ENCODE data around the gene UBN1.
"Not testable (repeated sequence)": the region's sequence is repeated elsewhere in the genome, so short reads cannot be mapped to it uniquely, and the experiment has no call there.

UBN1 gene

GRCh38 chr16:4904942-4905615 is 57.8 kb downstream of the UBN1 start:
- DNase-seq (ENCODE audit: low read depth): no peak

DNA sequence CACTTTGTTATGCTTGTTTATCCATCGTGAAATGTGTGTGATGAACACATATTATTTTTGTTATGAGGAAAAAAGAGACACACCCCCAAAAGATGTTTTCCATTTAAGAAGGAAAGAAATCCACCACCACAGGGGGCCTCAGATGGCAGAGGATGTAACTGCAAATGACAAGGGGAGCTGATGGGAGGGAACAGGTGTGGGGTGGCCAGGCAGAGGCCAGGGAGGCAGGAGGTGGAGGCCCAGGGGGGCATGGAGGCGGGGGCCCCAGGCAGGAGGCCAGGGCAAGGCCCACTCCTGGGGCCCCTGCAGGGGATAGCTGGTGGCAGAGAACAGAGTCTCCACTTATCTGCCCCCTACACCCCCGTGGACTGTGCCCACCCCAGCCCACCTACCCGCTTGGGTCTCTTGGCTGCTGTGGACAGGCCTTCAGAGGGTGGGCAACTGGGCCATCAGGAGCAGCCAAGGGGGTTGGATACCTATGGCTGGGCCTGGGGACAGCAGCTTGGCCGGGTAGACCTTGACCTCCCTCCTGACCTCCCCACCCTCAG is 61.6 kb downstream of the UBN1 start:
- DNase-seq (ENCODE audit: low read depth): no peak

- no peak for DNase-seq (ENCODE audit: low read depth)
Observed at GRCh38 chr16:4909825-4910224, 62.5 kb downstream of the UBN1 start.

GRCh38 chr16:4910828-4911227 is 63.5 kb downstream of the UBN1 start:
- no peak for DNase-seq (ENCODE audit: low read depth)

DNA sequence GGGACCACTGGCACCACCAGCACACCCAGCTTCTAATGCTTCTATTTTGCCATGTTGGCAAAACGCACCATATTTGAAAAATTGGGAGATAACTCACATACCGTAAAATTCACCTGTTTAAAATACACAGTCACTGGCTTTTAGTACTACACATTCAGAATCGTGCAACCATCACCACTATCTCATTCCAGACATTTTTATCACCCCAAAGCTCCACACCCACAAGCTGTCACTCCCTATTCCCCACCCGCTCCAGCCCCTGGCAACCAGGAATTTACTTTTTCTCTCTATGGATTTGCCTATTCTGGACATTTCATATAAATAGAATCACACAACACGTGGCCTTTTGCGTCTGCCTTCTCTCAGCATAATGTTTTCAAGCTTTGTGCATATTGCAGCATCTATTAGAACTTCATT is 64.7 kb downstream of the UBN1 start:
- DNase-seq (ENCODE audit: low read depth): no peak

DNA sequence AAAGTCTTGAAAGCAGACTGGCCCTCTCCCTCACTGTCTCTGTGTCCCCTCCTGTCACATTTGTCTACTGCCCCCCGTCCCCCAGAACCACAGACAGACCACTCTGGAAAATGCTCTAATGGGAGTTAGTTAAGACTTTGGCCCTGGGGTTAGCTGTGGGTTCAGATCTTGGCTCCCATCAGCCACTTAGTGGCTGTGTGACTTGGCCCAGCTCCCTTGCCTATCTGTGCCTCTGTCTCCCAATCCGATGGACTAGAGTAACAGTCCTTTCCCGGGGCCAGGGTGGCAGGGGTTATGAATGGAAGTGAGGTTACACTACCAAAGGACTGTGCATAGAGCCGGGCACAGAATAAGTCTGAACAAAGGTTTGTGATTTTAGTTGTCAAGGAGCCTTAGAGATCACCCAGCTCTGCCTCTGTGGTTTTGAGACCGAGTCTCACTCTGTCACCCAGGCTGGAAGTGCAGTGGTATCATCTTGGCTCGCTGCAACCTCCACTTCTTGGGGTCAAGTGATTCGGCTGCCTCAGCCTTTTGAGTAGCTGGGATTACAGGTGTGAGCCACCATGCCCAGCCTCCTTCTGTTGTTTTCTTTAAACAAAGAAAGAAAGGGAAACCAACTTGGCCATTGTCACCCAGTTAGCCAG is 66.0 kb downstream of the UBN1 start:
- no peak for DNase-seq (ENCODE audit: low read depth)

DNA sequence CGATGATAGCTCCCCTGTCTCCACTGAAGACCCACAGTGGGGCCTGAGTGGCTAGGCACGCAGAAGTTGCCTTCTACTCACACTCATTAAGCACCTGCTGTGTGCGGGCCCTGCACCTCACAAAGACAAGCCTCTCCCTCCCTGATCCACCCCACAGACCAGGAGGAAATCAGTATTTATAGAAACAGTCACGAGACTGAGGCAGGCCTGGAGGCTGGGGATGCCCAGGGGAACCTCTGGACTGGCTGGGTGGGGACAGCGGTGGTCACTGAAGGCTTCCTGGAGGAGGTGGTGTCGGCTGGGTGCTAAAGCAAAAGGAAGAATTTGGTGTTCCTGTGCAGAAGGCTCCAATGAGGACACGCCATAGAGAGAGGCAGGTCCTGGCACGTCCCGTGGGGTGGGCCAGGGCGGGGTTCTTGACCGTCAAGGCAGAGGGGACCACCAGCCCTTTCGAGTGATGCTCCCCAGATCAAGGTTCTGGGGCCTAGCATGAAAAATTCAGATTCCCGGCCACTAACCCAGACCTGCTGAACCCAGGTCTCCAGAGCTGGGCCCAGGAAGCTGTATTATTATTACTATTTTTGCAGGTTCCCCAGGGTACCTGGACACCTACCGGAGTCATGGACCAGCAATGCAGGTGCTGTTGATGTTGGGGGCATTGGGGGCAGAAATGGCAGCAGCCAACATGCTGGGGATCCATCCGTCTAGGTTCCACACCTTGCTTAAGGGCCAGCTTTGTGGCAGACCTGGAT is 66.7 kb downstream of the UBN1 start:
- no peak for DNase-seq (ENCODE audit: low read depth)

GRCh38 chr16:4914528-4915225 is 67.4 kb downstream of the UBN1 start:
- DNase-seq (ENCODE audit: low read depth): no peak

DNA sequence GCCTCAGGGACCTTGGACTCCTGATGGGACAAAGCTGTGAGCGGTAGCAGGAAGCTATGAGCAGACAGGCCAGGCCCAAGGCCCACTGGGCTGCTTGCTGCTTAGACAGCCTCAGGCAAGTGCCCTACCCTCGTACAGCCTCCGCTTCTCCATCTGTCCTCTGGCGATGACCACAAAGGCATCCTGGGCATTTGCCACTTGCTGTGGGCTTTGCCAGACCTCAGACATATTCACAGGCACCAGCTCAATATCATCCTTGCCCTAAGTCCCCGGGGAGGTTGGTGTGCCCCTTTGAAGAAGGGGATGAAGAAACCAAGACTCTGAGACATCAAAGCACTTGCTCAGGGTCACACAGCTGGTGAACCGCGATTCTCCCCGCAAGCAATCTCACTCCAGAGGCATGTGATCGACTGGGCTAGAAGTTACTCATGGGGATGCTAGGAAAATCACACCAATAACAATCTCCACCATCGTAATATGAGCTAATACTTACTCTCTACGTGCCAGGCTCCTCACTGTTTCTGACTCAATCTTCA is 68.0 kb downstream of the UBN1 start:
- no peak for DNase-seq (ENCODE audit: low read depth)

GRCh38 chr16:4917117-4917516 is 69.8 kb downstream of the UBN1 start:
- DNase-seq (ENCODE audit: low read depth): no peak

- no peak for DNase-seq (ENCODE audit: low read depth)
Observed at GRCh38 chr16:4918781-4919251, 71.5 kb downstream of the UBN1 start.

- DNase-seq (ENCODE audit: low read depth): no peak
Observed at GRCh38 chr16:4920826-4921225, 73.5 kb downstream of the UBN1 start.

GRCh38 chr16:4922721-4923342 is 75.6 kb downstream of the UBN1 start:
- no peak for DNase-seq (ENCODE audit: low read depth)

DNA sequence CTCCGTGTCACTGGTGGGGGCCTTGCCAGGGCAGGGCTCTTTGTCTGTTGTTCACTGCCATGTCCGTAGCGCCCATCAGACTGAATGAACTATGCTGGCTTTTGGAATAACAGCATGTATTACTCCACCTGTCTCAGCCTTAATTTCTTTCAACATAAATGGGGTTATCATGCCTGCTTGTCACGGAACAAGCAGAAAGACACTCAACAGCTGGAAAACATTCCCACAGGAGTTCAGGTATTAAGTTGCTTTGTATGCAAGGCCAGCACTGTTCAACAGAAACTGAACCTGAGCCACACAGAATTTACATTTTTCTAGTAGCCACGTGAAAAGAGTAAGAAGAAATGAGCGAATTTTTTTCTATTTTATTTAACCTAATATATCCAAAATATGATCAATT is 76.6 kb downstream of the UBN1 start:
- no peak for DNase-seq (ENCODE audit: low read depth)

GRCh38 chr16:4924593-4925292 is 77.5 kb downstream of the UBN1 start:
- no peak for DNase-seq (ENCODE audit: low read depth)

DNA sequence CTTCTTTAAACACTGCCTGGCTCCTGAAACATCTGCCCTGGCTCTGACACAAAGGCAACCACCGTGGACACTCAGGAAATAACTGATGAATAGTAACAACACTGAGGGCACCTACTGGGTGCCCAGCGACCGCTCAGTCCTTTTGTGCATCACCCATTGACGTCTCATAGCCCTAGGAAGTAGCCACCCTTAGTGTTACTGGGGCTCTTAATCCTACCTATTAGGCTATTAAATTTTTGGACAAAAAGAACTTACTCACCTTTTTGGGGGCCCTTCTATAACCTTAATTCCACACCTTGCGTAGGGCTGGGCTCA is 78.0 kb downstream of the UBN1 start:
- DNase-seq (ENCODE audit: low read depth): no peak

DNA sequence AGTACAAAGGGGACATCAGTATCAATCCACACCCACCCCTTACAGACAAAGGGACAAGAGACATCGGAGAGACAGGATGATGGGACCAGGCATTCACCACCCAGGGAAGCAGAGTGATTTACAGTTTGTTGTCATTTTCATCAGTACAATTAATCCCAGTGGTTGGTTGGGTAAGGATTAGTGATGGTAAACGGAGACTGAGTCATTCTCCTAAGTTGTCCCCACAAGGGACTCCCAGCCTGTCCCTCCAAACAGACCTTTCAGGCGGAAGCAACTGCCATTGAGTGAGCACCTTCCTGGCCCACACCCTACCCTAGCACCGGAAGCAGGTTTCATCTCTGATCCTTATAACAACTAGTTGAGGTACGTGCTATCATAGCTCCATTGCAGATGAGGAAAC is 78.5 kb downstream of the UBN1 start:
- DNase-seq (ENCODE audit: low read depth): no peak

DNA sequence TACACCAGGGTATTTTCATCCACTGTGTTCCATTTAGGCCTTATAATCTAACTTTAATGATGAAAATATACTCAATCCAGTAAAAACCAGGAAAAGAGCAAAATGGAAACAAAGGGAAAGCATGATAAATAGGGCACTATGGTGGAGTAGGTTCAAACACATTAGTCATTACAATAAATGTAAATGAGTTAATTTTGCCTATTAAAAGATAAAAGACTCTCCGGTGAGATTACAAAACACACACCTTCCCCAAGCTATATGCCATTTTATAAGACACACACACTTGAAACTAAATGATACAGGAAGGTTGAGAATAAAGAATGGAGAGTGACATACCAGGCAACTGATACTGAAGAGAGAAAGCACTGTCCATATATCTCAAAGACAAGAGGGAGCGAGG is 79.6 kb downstream of the UBN1 start:
- no peak for DNase-seq (ENCODE audit: low read depth)

GRCh38 chr16:4927661-4928060 is 80.4 kb downstream of the UBN1 start:
- DNase-seq (ENCODE audit: low read depth): no peak

DNA sequence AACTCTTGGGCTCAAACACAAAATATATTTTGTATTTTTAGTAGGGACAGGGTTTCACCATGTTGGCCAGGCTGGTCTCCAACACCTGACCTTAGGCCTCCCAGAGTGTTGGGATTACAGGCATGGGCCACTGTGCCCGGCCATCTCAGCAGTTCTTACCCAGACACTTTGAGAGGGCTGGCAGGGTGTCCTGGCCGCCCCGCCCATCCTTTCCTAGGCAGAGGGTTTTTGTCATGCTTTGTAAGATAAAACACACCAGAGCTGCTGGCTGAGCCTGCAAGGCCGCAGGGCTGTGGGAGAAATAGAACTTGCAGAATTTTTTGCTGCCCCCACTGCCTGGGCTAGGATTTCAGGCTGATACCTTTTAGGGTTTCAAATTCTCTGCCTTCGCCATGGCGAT is 80.9 kb downstream of the UBN1 start:
- DNase-seq (ENCODE audit: low read depth): no peak

DNA sequence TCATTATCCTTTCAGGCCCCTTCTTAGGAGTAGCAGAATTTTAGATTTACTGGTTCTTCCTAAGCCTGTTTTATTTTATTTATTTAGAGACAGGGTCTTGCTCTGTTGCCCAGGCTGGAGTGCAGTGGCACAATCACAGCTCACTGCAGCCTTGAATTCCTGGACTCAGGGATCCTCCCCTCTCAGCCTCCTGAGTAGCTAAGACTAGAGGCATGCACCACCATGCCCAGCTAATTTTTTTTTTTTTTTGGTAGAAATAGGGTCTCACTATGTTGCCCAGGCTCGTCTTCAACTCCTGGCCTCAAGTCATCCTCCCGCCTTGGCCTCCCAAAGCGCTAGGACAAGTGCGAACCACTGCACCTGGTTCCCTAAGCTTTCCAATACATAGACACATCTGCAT is 82.3 kb downstream of the UBN1 start:
- not testable (repeated sequence) for DNase-seq (ENCODE audit: low read depth)

All from stimulated activated CD8-positive, alpha-beta memory T cell treated with anti-CD3 and anti-CD28 coated beads, Interleukin-15, amount 100 ng/mL, for 24 hours (primary cell).